WERI-Rb-1 (cell line): Measurements from ENCODE around the gene LAMP5.

Source experiments
- DNase-seq: peaks from one replicate; pipeline ENCODE4 v3.0.0-alpha.2; 2020
- H3K27ac ChIP-seq: fragments of 250-450 bp; sonication (Bioruptor Pico); 2 replicates; pipeline ENCODE4 v1.5.1; 2020; ENCODE audit warnings: mild to moderate bottlenecking, moderate library complexity
- H3K27me3 ChIP-seq: fragments of 250-450 bp; sonication (Bioruptor Pico); 2 replicates; pipeline ENCODE4 v1.5.1; 2021; ENCODE audit warnings: mild to moderate bottlenecking, low read depth, moderate library complexity; ENCODE audit not compliant: insufficient read depth, severe bottlenecking
- H3K36me3 ChIP-seq: fragments of 250-450 bp; sonication (Bioruptor Pico); 2 replicates; pipeline ENCODE4 v1.5.1; 2020; ENCODE audit warnings: mild to moderate bottlenecking, moderate library complexity
- H3K4me3 ChIP-seq: 2 replicates; pipeline ENCODE4 v1.5.1; 2011; ENCODE audit warnings: low read depth, mild to moderate bottlenecking, control low read depth, low read length
- H3K9me3 ChIP-seq: fragments of 250-450 bp; sonication (Bioruptor Pico); 2 replicates; pipeline ENCODE4 v1.5.1; 2021; ENCODE audit warnings: mild to moderate bottlenecking, moderate library complexity; ENCODE audit not compliant: severe bottlenecking
- CTCF ChIP-seq: IDR thresholded peaks from 2 replicates; pipeline ENCODE4 v1.5.1; 2011; ENCODE audit warnings: low read depth, mild to moderate bottlenecking, control low read depth, inconsistent platforms, low read length

LAMP5 gene

GRCh38 chr20:9515741-9516233 lies 1.4 kb downstream of the LAMP5 start:
- peak overlapping the region; percentile 22 for H3K4me3 ChIP-seq

GRCh38 chr20:9516234-9516871 lies 2.0 kb downstream of the LAMP5 start:
- Histone ChIP-seq H3K27me3 (peaks cover 12% of the 10 kb centered on the region), H3K9me3 (no peaks in the 10 kb centered on the region), H3K36me3 (no peaks in the 10 kb centered on the region), H3K4me3 (no peak overlapping the region), H3K27ac (no peak overlapping the region)
- DNase-seq, result no peak
- TF ChIP-seq CTCF, result no peak

More at GRCh38 chr20:9515741-9516233, 1.4 kb downstream of the LAMP5 start:
- no peak for DNase-seq
- Histone ChIP-seq H3K27me3 (peaks cover 12% of the 10 kb centered on the region), H3K36me3 (no peaks in the 10 kb centered on the region), H3K9me3 (no peaks in the 10 kb centered on the region), H3K27ac (no peak overlapping the region)
- no peak for TF ChIP-seq CTCF

GRCh38 chr20:9517297-9518162 lies 3.1 kb downstream of the LAMP5 start:
- H3K36me3 ChIP-seq, result no peaks in the 10 kb centered on the region
- no peak overlapping the region for H3K27ac ChIP-seq
- no peak for TF ChIP-seq CTCF
- no peak overlapping the region for H3K4me3 ChIP-seq
- DNase-seq, result no peak
- peaks cover 12% of the 10 kb centered on the region for H3K27me3 ChIP-seq
- no peaks in the 10 kb centered on the region for H3K9me3 ChIP-seq

GRCh38 chr20:9518576-9519175 lies 4.3 kb downstream of the LAMP5 start:
- Histone ChIP-seq H3K36me3 (no peaks in the 10 kb centered on the region), H3K4me3 (no peak overlapping the region), H3K27ac (no peak overlapping the region), H3K27me3 (peaks cover 11% of the 10 kb centered on the region), H3K9me3 (no peaks in the 10 kb centered on the region)
- DNase-seq, result peak; percentile 18
- TF ChIP-seq CTCF, result no peak

- Histone ChIP-seq H3K27me3 (peaks cover 6% of the 10 kb centered on the region), H3K27ac (no peak overlapping the region), H3K36me3 (no peaks in the 10 kb centered on the region), H3K9me3 (no peaks in the 10 kb centered on the region), H3K4me3 (no peak overlapping the region)
- TF ChIP-seq CTCF, result no peak
- no peak for DNase-seq
Measured at GRCh38 chr20:9520086-9520485, 5.7 kb downstream of the LAMP5 start.
